RKO (cell line): Measurements from ENCODE around the gene SETX.

Experiments
- DNase-seq: peaks from one replicate; pipeline ENCODE4 v3.0.0-alpha.2; 2016; ENCODE audit warnings: low spot score

Gene SETX

GRCh38 chr9:132357764-132358163, 3.0 kb upstream of the SETX start:
- no peak for DNase-seq

DNA sequence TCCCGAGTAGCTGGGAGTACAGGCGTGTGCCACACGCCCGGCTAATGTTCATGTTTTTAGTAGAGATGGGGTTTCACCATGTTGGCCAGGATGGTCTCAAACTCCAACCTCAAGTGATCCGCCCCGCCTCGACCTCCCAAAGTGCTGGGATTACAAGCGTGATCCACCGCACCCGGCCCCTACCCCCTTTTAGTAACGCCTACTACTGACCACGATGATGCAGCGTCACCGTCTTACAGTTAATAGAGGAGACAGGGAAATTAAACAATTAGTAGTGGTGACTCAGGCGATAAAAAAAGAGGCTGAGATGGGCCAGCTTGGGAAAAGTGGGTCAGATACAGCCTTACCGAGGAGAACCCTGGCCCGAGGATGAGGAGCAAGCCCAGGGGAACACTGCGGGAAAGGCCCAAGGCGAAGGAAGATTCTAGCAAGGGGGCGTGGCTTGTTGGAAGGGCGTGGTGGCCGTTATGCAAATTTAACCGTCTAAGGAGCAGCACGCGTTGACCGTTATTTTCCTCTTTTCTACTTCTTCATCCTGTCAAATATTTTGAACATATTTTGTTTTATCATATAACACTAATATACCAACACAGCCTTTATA, 1.6 kb upstream of the SETX start:
- no peak for DNase-seq

GRCh38 chr9:132351404-132352045, 3.3 kb downstream of the SETX start:
- DNase-seq = no peak

DNA sequence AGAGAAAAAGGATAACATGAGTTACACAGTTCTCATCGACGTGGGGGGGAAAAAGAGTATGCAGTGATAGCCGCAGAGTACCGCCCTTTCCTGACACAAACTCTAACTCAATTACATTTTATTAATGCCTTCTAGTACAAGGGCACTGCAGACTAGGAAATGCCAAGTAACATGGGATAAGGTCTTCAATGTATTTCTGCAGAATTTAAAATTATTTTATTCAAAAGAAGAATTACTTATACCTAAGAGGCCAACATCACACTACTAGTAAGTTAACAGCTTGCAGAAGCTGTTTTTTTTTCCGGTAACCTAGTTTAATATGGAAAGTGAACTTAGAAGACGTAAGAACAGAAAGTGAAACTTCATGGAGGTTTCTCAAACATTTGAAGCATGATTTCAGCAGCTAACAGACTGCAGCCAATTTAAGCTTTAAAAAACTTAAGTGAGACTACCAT, 3.9 kb downstream of the SETX start:
- DNase-seq = no peak

DNA sequence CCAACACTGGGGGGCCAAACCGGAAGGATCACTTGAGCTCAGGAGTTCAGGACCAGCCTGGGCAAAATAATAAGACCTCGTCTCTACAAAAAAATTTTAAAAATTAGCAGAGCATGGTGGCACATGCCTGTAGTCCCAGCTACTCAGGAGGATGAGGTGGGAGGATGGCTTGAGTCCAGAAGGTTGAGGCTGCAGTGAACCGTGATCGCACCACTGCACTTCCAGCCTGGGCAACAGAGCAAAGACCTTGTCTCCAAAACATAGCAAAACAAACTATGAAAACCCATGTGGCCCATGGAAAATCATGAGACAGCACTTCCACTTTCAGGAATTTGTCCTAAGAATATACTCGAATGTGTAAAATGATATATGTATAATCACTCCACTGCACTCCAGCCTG, 6.1 kb downstream of the SETX start:
- no peak for DNase-seq

DNA sequence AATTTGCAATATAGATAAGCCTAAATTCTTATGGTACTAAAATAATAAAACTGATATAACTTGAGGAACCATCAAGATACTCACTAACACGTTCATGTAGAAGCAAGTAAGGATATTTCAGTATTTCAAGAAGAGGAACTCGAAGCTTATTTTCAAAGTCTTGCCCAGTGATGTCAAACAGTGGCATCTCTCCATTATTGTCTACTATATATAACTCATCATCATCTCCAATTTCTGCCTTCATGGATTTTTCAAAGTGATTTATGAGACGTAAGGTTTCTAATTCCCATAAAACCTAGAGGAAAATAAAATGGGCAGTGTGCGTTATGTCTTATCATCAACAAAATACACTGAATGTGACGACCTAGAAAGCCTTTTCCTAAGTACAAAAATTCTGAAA, 8.6 kb downstream of the SETX start:
- no peak for DNase-seq

DNA sequence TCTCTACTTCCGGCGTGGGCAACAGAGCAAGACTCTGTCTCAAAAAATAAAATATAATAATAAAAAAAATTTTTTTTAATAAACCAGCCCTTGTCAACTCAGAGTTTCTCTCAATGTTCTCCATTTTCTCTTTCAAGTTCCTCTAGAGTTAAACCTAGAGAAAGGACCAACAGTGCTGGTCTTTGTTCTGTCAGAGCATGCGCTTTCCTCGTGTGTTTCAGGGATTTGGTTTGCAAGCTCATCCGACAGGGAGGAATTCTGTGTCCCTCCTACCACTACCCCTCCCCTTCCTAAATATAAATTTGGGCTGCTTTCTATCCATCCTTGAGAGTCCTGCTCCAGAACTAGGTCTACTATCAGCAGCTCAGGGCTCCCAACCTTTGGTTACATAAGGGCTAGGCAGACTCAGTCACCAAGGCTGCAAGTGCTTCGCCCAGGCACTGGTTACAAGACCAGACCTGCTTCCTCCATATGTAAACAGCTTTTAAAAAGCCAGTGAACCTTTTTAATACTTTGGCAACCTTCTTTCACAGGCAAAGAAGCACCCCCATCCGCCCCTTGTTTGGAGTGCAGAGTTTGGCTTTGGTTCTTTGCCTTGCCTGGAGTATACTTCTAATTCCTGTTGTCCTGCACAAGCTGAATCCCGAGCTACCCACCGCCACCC, 13.5 kb downstream of the SETX start:
- DNase-seq = no peak

GRCh38 chr9:132334364-132334763, 20.4 kb downstream of the SETX start:
- DNase-seq = no peak

GRCh38 chr9:132333556-132333955, 21.2 kb downstream of the SETX start:
- no peak for DNase-seq

GRCh38 chr9:132328580-132328979, 26.2 kb downstream of the SETX start:
- DNase-seq = no peak

DNA sequence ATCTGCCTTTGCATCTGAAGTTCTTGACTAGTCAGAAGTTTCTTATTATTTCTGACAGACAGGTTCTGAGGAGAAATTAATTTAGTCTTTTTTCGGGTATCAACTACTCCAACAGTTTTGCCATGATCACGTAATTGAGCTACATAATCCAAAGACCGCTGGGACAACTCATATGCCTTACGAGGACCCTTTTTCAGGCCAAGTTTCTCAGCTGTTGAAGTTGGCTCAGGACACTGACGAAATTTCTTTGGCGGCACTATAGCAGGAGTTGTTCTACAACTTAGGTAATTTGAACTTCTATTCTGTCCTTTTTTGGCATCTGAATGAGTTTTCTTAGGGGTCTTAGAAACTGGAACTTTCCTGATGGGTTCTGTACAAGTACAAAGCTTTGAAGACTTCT, 27.2 kb downstream of the SETX start:
- no peak for DNase-seq

DNA sequence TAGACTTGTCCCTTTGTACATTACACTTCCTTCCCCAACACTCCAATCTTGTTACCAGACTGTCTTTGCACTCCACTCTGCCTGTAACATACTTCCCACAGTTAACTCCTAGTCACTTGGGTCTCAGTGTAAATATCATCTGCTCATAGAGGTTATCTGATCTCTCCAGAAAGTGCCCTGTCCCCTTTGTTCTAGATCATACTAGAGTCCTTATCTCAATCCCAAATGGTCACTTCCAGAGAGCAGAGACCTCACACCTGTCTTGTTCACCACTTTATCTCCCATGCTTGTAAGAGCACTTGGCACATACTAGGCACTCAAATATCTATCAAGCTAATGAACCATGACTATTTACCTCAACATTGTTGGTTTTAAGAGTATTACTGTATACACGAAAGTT, 30.4 kb downstream of the SETX start:
- DNase-seq = no peak

- DNase-seq = no peak
These were observed 35.2 kb downstream of the SETX start for GRCh38 chr9:132319421-132320110.

GRCh38 chr9:132312873-132313272, 41.9 kb downstream of the SETX start:
- DNase-seq = peak; percentile 54

DNA sequence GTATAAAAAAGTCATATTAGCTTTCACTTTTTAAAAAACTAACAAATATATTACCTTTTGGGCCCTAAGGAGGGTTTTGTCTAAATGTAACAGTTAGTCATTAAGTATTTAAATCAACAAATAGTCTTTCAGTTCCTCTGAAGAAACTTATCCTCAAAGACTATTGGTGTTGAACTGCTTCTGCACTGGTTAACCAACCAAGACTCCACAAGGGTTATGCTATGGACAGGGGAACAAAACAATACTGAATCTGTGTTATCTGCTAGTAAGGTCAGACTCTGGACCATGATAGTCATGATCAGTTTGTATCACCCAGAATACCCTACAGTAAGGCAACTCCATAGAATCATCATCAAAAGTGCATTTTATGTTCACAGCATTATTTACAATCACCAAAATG, 42.4 kb downstream of the SETX start:
- DNase-seq = no peak

DNA sequence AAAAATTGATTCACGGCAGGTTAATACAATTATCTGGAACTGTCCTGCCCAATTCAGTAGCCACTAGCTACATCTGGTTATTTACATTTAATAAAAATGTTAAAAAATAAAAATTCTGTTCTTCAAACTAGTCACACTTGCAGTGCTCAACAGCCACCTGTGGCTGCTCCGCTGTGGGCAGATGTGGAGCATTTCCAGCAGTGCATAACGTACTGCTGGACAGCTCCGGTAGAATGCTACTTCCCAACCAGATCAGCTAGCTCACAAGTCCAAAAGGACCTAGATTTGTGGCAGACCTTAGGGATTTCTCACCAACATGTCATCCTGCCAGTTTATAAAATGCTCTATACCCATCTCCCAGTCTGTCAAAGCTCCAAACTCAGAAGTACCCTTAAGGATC, 42.8 kb downstream of the SETX start:
- DNase-seq = no peak

DNA sequence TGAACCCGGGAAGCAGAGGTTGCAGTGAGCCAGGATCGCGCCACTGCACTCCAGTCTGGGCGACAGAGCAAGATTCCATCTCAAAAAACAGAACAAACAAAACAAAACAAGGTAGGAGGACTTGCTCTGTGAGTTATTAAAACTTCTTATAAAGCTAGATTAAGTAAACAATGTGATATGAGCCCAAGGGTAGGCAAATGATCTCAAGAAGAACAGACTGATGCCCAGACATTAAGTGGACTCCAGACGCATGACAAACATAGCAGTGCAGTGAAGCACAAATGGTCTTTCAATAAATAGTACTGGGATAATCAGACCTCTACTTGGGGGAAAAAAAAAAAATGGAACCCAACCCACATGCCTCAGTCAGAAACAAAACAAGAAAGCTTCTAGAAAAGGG, 45.7 kb downstream of the SETX start:
- DNase-seq = no peak

DNA sequence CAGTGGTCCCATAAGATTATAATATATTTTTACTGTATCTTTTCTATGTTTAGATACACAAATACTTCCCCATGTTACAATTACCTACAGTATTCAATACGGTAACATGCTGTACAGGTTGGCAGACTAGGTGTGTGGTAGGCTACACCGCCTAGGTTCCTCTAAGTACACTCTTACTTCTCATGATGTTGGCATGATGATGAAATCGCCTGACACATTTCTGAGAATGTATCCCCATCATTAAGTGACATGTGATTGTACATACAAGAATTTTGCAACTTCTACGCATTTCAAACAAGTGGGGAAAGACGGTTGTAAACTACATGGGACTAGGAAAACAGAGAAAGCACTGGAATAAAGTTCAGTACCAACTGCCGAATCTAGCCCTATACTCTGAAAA, 53.3 kb downstream of the SETX start:
- no peak for DNase-seq

DNA sequence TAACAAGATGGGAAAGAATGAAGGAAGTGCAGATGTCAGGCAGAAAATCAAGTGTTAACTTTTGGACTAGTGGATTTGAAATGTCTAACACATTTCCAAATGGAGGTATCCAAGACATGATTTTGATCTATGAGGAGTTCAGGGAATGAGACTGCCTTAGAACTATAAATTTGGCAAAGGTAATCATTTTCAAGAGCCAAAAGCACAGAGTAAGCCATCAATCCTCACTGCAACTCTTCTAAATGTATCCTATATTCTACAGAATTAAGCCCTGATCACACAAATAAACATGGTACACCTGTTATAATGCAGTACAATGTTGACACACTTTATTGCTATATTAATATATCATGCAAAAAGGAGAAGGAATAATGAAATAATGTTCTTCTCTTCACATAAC, 55.6 kb downstream of the SETX start:
- no peak for DNase-seq

GRCh38 chr9:132295181-132295580, 59.6 kb downstream of the SETX start:
- DNase-seq = no peak

GRCh38 chr9:132293145-132293721, 61.6 kb downstream of the SETX start:
- no peak for DNase-seq

DNA sequence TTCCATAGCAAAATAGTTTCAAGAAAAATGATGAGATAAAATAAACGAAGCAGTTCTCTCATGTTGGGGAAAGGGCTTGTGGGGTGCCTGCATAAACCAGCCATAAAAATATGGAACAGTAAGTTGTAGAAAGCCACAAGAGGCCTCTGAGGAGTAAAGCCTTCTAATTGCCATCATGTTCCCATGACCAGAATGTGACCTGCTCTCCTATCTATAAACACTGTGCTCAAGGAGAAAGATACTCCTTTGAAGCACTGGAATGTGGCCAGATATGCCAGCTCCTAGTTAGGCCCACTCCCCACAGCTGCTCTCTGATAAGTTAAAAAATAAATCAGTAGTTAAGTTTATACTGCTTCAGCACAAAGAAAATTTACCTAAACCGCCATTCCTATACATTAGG, 65.8 kb downstream of the SETX start:
- DNase-seq = no peak

- no peak for DNase-seq
These were observed 66.4 kb downstream of the SETX start for GRCh38 chr9:132288361-132288760.
